SK-N-MC (cell line): ENCODE measurements around the gene MARCHF2.

Source experiments
- EZH2 ChIP-seq: fragments of 200-600 bp; sonication (generic); IDR thresholded peaks from one replicate; pipeline ENCODE4 v1.6.1; 2017; ENCODE audit warnings: antibody characterized with exemption
- FOXP2 ChIP-seq: optimal IDR thresholded peaks from 2 replicates; pipeline ENCODE3; 2011; ENCODE audit warnings: mild to moderate bottlenecking, moderate library complexity; ENCODE audit not compliant: insufficient read depth; ENCODE audit errors: extremely low read length, control extremely low read depth
- POLR2AphosphoS5 ChIP-seq: IDR thresholded peaks from 2 replicates; pipeline ENCODE4 v1.6.1; 2012; ENCODE audit warnings: mild to moderate bottlenecking, low read depth, low read length, borderline replicate concordance

DNA sequence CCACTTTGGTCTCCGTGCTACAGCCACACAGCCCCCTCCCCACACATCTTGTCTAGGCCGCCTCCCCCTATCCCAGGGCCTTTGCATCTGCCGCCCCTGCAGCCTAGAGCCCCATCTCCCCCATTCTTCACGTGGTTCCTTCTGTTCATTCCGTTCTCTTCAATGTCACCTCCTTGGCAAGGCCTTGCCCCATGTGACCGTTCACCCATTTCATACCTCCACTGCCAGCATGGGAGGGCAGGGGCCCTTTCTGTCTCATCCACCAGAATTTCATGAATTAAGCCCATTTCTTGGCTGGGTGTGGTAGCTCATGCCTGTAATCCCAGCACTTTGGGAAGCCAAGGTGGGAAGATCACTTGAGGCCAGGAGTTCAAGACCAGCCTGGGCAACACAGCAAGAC is 15.9 kb downstream of the MARCHF2 start:
- TF ChIP-seq EZH2, result no peak
- TF ChIP-seq POLR2AphosphoS5, result no peak
- TF ChIP-seq FOXP2, result no peak
